ENCODE measurements around the gene GMPR. TPM values are rescaled to one million over a fixed set of nuclear protein-coding genes. Genes with fewer than 3 reads are reported as not detected.

GMPR gene
- total and polyA plus RNA-seq, 10 of the 15 experiments (the other 5 are each of a cell fraction or from before 2014, with no cell fraction given) = 0.15 to 1.8 (median 0.49) TPM; not detected in 1

DNA sequence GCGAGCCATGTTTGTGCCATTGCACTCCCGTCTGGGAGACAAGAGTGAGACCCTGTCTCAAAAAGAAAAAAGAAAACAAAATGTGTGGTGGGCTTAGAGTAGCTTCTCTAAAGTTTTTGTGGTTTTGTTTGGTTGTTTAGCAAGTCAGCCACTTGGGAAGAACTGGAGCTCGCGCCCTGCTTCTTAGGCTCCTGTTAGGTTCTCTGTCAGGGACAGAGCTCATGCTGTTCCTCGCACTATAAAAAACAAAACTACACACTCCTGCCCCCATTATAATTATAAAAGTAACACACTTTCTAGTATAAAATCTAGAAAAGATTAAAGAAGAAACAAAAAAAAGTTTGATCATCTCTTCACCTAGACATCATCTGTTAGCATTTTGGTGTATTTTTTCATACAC lies 33.0 kb downstream of the GMPR start:
- WGBS (ENCODE audit: insufficient coverage, insufficient replicate concordance, low lambda C conversion rate, missing lambda C conversion rate) = 71% methylated on average over 5 of the region's 5 CpGs
- Histone ChIP-seq H3K4me2 (ENCODE audit: control insufficient read depth, insufficient read depth) (no peak overlapping the region), H4K20me1 (ENCODE audit: control insufficient read depth, insufficient read depth) (no peaks in the 10 kb centered on the region), H3K9me3 (replicated peaks; ENCODE audit: control insufficient read depth, insufficient read depth, low read length) (no peaks in the 10 kb centered on the region), H3K9ac (ENCODE audit: control insufficient read depth, insufficient read depth, low read length) (no peak overlapping the region), H3K4me3 (no peak overlapping the region), H3K79me2 (ENCODE audit: control insufficient read depth, insufficient read depth, low read length) (no peaks in the 10 kb centered on the region), H3K4me1 (ENCODE audit: control insufficient read depth, insufficient read depth, low read length) (no peaks in the 10 kb centered on the region), H3K27me3 (replicated peaks in 1 of 2; ENCODE audit: control insufficient read depth in 2 of 2, insufficient read depth in 2 of 2, low read length in 1 of 2) (no peaks in the 10 kb centered on the region; a peak in 1 of 4 replicates), H3K27ac (ENCODE audit: control insufficient read depth, insufficient read depth) (no peak overlapping the region), H3K36me3 (ENCODE audit: control insufficient read depth in 2 of 2, insufficient read depth in 2 of 2, low read length in 1 of 2) (no peaks in the 10 kb centered on the region), H2AFZ (ENCODE audit: control insufficient read depth, low read depth, low read length) (no peak overlapping the region)
- intact Hi-C loops (cut with micrococcal nuclease; ENCODE audit: unreplicated experiment) = no loop called here
- POLR2A ChIA-PET = no interaction called here
- RAD21 ChIA-PET (ENCODE audit: unreplicated experiment) = no interaction called here
- DNase-seq (ENCODE audit: low read depth, low spot score) = no peak
- FAIRE-seq = no peak
- SMC1A ChIA-PET (ENCODE audit: uncharacterized antibody, unreplicated experiment) = interaction anchor here (0.7 to 1.5 kb wide), 3 partner anchors 14 to 66 kb away, joined by 3 to 4 read pairs (median 3); no protein-coding TSS in a partner anchor
- CTCF ChIA-PET = interaction anchor here (1.0 to 7.9 kb wide), 2 partner anchors 15 to 31 kb away, joined by 3 to 54 read pairs; no protein-coding TSS in a partner anchor
- no TSS peak for BruUV-seq (replicated peaks)
- TF ChIP-seq SIX5 (IDR thresholded peaks at IDR 0.05; ENCODE audit: low read depth, low read length, severe bottlenecking) (no peak), MYC (IDR thresholded peaks at IDR 0.05; ENCODE audit: insufficient read depth, insufficient read length, insufficient replicate concordance, low read length, severe bottlenecking) (no peak), CREM (IDR thresholded peaks at IDR 0.05; ENCODE audit: low read depth) (no peak), BRCA1 (IDR thresholded peaks at IDR 0.05; ENCODE audit: low read depth, low read length) (no peak), NR2C2 (IDR thresholded peaks at IDR 0.05; ENCODE audit: borderline replicate concordance, control insufficient read depth, insufficient read length, low read depth) (no peak), FOXM1 (IDR thresholded peaks at IDR 0.05; ENCODE audit: low read depth, low read length) (no peak)
- TF ChIP-seq, protein P1, sequence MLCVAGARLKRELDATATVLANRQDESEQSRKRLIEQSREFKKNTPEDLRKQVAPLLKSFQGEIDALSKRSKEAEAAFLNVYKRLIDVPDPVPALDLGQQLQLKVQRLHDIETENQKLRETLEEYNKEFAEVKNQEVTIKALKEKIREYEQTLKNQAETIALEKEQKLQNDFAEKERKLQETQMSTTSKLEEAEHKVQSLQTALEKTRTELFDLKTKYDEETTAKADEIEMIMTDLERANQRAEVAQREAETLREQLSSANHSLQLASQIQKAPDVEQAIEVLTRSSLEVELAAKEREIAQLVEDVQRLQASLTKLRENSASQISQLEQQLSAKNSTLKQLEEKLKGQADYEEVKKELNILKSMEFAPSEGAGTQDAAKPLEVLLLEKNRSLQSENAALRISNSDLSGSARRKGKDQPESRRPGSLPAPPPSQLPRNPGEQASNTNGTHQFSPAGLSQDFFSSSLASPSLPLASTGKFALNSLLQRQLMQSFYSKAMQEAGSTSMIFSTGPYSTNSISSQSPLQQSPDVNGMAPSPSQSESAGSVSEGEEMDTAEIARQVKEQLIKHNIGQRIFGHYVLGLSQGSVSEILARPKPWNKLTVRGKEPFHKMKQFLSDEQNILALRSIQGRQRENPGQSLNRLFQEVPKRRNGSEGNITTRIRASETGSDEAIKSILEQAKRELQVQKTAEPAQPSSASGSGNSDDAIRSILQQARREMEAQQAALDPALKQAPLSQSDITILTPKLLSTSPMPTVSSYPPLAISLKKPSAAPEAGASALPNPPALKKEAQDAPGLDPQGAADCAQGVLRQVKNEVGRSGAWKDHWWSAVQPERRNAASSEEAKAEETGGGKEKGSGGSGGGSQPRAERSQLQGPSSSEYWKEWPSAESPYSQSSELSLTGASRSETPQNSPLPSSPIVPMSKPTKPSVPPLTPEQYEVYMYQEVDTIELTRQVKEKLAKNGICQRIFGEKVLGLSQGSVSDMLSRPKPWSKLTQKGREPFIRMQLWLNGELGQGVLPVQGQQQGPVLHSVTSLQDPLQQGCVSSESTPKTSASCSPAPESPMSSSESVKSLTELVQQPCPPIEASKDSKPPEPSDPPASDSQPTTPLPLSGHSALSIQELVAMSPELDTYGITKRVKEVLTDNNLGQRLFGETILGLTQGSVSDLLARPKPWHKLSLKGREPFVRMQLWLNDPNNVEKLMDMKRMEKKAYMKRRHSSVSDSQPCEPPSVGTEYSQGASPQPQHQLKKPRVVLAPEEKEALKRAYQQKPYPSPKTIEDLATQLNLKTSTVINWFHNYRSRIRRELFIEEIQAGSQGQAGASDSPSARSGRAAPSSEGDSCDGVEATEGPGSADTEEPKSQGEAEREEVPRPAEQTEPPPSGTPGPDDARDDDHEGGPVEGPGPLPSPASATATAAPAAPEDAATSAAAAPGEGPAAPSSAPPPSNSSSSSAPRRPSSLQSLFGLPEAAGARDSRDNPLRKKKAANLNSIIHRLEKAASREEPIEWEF (IDR thresholded peaks at IDR 0.05; ENCODE audit: insufficient replicate concordance, low read depth, low read length) = no peak
- in situ Hi-C loops (cut with MboI) = no loop called here
- ATAC-seq = no peak
